ENCODE data around the gene ZNF888. TPM values are rescaled to one million over a fixed set of nuclear protein-coding genes. Genes with fewer than 3 reads are reported as not detected.

ZNF888 gene
- total RNA-seq, 2 donors from 2014 or later: 0.74 to 1.3 TPM

Other genes with a start within 250 kb of the ZNF888 start
- gene ZNF611, start 188.4 kb downstream of the ZNF888 start, total RNA-seq: 1 to 10 TPM; 4.0 to 6.6 TPM
- 1 to 10 TPM; 1.3 to 2.4 TPM for gene ZNF600, start 136.6 kb downstream of the ZNF888 start, total RNA-seq
- gene ZNF28, start 101.8 kb downstream of the ZNF888 start, total RNA-seq: 1 to 10 TPM; 4.4 to 8.1 TPM
- 10 to 100 TPM in 1 of 2 donors, 1 to 10 TPM in 1; 7.1 to 13.8 TPM for gene ZNF468, start 65.8 kb downstream of the ZNF888 start, total RNA-seq
- 1 to 10 TPM; 5.3 to 9.3 TPM for gene ZNF320, start 25.8 kb downstream of the ZNF888 start, total RNA-seq
- 1 to 10 TPM; 3.9 to 5.5 TPM for gene ZNF816, start 39.5 kb upstream of the ZNF888 start, total RNA-seq
- gene ERVV-1, start 90.5 kb upstream of the ZNF888 start, total RNA-seq: not detected
- not detected for gene ERVV-2, start 121.3 kb upstream of the ZNF888 start, total RNA-seq
- gene ZNF160, start 180.0 kb upstream of the ZNF888 start, total RNA-seq: 10 to 100 TPM; 16.6 to 19.2 TPM
- gene ZNF415, start 209.5 kb upstream of the ZNF888 start, total RNA-seq: 10 to 100 TPM; 14.1 to 24.7 TPM
- 1 to 10 TPM; 4.1 to 5.1 TPM for gene ZNF347, start 235.6 kb upstream of the ZNF888 start, total RNA-seq

Measured in right atrium auricular region (tissue), 2 donors.